HG03045 (cell line): ENCODE results near the gene NFIA.

ENCODE experiments used
- ATAC-seq: cut with Tn5 transposase; IDR thresholded peaks from one replicate; pipeline ENCODE4 v1.9.1; 2021; ENCODE audit warnings: mild to moderate bottlenecking, moderate library complexity; ENCODE audit not compliant: unreplicated experiment

The NFIA gene

DNA sequence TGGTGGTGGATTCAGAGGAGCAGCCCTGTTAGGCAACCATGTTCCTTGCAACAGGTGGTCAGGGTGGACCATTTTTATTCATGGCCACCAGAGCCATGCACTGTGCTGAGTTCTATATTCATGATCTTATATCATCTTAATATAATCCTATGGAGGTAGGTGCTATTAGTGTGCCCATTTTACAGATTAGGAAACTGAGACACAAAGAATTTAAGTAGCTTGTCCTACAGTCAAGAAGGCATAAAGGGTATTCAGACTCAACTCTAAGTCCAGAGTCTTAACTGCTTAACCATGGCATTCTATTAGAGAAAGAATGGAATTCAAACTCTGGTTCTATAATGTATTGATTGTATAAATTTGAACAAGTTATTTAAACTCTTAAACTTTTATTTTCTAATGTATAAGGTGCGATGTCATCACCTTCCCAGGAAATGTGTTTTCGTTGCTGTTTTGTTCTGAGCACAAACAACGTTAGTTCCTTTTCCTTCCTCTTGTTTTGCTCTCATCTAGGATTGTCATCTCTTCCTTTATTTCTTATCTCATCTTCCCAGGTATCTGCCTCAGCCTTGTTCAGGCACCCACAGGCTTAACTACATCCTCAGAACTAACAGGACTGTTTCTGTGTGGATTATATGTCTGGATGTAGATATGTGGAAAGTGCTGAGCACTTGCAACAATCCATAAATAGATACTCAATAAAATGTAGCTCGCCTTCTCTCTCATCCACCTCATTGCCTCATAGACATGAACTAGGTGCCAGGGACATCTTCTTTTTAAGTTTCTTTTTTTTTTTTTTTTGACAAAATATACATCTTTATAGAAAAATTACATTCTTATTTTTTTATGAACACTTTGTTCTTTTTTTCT is 207.1 kb downstream of the NFIA start:
- no peak for ATAC-seq

DNA sequence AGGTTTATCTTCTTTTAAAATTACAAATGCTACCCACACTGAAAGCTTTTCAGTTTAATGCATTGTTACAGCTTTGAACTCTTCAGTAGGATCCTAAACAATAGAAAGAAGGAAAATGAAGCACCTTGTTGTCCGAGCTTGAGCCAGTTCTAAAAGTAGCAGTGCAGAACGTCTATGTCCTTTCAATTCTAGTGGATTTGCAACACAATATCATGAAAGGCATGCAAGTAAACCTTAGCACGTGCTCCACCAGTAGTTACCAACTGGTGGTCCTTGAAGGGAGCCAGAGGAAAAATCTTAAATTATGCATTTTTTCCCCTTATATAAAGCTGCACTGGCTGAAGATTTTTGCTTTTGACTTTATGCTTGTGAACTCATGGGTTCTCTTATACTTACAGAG is 208.2 kb downstream of the NFIA start:
- ATAC-seq: no peak

DNA sequence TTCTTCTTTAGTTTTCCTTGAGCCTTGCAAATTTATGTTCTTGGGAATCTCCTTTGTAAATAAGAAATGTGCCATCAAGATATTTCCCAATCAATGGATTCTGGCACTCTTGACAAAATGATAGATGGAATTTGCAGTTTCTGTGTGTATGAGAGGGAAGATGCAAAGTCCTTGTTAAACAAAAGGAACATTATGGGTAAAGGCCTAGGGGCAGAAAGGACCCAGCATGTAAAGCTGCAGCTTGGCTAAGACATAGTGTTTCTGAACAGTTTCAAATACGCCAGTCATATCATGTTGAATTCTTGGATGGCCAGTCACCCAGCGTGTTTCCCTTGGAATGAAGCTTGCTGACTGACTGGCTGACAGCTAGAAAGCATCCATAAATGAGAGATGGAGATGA is 210.8 kb downstream of the NFIA start:
- ATAC-seq: no peak

DNA sequence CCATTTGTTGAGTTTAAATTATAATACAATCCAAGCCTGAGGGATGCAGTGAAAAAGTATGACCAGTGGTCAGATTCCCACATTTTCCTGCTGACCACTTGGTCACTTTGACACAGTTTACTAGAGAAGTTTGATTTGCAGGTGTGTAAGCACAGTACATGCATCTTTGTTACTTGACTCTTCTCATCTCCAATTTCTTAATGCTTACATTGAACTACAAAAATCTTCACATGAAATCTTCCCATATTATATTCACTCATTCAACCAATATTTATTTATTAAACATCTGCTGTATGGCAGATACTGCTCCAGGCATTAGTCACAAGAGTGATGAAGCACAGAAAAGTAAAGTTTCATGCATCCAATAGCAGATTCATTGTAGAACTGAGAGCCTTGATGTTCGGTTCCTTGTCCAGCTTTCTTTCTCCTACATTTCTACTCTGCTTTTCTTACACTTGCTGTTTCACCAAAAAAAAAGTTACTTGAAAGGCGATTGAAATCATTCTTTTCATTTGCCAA is 211.7 kb downstream of the NFIA start:
- ATAC-seq: no peak

DNA sequence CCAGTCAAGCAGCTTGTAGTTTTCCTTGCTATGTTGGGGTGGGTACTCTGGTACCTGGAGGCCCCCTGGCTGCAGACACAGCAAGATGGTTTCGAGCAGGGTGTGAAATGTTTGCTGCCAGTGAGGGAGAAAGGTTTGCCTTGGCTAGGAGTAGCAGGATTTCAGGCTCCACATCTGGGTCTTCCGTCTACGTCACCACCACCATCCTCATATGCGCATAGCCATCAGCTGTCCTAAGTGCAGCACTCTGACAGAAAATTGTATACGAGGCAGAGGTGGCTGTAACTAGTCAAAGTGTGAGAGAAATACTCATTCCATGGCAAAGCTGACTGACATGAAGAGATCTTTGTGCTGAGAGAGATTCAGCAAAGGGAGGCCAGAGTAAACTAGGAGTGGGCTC is 212.6 kb downstream of the NFIA start:
- no peak for ATAC-seq

DNA sequence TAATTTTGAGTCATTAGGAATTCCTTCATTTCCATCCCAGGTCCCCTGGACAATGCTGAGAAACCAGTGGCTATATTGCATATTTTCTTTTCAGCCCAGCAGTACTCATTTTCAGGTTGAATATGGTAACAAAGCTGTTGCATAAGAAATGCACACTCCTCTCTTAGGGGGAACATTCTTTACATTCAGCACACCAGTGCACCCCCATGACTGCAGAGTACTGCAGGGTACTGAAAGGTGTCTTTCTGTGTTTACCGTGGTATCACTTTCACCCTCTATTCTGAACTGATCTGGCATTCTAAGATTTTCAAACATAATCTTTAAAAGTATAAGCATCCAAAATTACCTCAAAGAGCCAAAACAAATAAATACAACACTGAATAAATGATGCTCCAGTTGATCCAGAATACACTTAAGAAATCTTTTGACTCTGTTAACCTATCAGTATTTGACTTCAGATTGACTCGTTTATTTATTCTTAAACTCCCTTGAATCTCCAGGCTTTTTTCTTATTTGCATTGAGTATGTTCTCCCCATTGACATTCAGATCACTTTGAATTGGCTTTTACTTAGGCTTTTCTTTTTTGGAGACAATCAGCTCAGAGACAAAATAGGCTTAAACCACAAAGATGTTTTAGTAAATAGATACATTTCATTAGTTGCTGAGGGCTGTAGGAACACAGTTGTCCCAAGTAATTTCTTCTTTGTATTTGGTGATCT is 213.6 kb downstream of the NFIA start:
- no peak for ATAC-seq

DNA sequence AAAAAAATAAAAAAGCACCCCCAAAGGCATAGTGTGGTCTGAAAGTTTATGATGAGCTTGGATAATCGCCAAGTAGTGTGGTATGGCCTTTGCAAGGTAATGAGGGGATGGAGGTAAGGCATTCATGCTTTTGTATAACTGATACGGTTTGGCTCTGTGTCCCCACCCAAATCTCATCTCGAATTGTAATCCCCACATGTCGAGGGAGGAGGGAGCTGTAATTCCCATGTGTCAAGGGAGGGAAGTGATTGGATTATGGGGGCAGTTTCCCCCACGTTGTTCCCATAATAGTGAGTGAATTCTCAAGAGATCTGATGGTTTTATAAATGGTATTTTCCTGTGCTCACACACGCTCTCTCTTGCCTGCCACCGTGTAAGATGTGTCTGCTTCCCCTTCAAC is 215.5 kb downstream of the NFIA start:
- ATAC-seq: no peak

DNA sequence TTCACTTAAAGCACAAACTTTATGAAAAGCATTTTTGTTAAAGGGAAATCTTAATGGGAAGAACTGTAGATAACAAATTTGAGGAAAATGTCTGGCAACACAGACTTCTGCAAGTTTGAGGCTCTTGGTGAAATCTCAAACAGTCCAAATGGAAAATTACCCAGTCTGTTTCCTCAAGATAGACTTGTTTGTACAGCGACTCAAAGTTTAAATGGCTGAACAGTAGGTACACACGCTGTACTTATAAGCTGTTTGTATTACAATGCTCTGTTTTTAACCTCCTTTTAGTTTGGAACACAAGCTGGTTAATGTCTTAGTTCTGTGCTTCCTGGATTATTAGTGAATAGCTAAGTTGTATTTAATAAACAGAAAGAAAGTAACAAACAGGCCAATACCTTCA is 217.1 kb downstream of the NFIA start:
- ATAC-seq: no peak

DNA sequence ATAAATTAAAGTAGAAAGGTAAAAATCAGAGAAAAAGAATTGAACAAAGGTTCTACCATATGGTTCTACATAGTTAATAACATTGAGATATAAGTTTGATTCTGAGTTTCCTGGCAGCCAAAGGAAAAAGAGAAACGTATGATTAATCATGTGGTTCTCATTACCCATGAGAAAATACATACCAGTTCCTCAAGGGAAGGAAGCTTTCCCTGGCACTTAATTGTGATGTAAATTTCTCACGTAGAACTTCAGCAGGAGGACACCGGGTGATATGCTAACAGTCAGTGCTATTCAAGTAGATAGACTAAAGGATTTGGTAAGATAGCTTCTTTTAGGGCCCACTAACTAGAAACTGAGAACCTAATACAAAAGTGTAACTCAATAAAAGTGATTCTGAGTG is 218.5 kb downstream of the NFIA start:
- no peak for ATAC-seq

DNA sequence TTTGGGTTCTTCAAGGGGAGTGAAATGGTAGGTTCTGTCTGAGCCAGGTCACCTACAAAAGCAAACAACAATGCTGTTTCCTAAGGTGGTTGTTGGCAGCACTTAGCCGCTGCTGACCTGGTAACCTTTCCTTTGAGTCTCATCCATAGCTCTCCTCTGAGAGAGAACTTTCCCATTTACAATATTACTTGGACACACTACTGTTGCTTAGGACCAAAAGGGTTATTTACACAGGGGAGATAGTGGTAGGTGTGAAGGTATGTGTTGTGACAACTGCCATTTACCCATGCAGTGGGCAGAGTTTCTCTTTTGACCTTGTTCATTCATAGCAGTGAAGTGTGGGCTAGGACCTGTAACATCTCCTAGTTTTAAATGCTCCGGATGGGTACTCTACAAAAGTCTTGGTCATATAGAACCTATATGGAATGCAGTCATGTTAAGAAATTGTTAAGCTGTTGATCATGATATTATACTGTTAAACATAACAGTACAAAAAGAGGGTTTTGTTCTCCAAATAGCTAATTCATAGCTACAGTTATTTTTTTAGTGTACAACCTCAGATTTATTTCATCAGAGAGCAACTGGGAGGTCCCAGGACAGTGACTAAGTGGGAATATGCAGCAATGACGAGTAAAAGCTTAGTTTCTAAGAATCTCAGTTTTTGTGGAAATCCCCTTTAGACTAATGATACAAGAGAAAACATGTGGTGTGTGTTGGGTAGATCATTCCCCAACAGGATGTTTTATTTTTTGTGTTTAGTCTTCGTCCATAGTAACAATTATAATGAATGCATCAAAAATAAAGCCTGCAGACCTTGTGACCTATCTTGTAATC is 219.7 kb downstream of the NFIA start:
- peak; percentile 68 for ATAC-seq

DNA sequence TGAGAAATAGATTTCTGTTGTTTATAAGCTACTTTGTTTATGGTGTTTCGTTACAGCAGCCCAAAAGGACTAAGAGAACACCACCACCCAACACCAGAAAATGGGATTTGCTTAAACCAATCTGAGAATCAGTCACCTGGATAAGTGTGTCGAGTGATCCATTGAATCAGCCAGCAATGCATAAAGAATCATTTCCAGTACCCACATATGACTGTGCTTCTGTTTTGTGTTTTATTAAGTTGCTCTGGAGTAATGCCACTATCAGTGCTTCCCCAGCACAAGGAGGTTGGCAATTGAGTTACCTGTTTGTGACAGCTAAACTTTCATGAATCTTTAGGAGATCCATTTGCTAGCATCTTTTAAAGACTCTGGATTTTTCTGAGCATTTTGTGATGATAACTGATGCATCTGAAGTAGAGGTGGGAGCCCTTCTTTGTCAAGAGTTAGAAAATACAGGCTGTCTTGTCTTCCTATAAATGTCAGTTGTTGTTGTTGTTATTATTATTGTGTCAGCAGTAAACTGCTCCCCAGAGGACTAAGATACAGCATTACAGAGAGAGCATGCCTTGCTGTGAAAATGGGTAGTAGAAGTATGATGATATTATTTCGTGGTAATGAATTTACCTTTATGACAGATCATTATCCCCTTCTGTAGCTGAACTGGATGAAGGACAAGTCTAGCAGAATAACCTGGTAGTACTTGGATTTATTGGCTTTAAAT is 225.2 kb downstream of the NFIA start:
- no peak for ATAC-seq

DNA sequence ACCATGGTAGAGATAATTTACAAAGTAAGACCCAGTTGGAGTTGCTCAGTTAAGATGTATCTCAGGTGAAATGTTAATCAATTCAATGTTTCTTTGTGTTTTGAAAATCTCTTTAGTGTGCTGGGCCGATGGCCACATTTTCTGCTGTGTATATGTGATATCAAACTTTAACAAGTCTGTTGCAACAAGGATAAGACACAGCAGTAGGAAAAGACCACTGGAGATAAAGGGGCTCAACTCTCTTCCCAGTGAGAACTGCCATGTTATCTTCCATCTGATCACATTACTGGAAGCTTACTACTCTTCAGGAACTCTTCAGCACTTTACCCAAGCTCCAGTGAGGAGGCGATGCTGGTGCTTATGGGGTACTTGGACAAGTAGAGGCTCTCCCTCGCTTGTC is 227.7 kb downstream of the NFIA start:
- no peak for ATAC-seq

DNA sequence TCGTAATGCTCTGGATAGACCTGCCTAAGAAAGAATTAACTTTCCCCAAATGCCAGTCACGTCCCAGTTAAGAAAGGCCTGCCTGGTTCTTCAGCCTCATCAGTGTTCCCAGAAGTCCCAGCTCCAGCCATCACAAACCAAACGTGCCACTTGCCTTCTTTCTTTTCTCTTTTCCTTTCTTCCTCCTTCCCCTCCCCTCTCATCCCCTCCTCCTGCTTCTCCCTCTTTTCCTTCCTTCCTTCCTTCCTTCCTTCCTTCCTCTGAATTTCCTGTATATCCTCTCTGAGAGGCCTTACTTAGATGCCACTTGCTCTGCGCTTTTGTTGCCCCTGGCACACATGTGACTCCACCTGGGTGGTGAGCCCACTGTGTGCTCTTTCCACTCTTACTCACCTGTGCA is 228.2 kb downstream of the NFIA start:
- no peak for ATAC-seq

DNA sequence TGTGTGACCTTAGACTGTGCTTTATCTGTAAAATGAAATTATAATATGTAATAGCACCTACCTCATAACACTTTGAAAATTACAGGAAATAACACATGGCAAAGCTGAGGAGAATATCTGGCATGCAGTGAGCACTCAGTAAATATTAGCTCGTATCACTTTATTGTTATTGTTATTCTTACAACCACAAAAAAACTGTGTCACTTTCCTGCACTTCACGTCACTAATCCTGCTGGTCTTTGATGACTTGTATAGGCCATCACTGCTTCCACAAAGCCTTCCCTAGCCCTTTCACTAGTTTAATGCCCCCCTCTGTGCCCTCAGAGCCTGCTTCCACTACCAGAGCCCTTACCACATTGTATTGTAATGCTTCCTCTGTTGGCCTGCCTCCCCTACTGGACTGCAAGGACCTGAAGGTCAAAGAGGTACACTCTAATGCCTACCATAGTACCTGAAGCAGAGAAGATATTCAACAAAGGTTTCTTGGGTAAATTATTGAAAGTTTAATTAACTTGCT is 231.6 kb downstream of the NFIA start:
- ATAC-seq: no peak

DNA sequence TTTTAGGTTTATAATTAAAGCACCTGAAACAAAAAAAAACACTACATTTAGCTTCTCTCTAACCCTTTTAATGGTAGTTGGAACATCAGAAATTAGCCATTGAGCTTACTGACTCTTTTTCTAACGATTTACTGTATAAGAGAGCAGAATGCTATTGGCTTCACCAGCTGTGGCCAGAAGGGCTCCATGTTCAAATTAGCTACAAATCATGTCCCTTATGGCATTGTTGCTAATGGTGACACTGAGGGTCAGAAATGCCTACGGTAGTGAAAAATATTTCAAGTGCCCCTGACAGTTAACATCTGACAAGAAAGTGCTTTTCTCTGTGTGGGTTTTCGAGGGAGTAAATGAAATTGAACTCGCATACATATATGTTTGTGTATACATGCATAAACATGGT is 232.7 kb downstream of the NFIA start:
- no peak for ATAC-seq

DNA sequence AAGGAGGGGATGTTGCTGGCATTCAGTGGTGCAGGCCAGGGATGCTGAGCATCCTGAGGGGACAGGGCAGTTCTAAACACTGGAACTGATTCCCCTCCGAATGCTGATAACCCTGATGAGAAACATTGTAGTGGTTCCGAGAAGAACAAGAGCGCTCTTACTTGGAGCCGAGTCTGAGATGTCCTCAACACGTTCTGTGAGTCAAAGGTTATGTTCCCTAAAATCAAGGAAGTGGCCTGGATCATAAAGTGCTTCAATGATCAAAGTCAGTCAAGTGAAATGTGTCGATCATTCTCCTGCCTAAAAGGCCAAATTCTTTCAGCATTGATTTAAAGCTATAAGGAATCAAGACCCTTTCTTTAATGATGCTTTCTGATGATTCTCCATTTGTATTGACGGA is 234.1 kb downstream of the NFIA start:
- ATAC-seq: no peak

DNA sequence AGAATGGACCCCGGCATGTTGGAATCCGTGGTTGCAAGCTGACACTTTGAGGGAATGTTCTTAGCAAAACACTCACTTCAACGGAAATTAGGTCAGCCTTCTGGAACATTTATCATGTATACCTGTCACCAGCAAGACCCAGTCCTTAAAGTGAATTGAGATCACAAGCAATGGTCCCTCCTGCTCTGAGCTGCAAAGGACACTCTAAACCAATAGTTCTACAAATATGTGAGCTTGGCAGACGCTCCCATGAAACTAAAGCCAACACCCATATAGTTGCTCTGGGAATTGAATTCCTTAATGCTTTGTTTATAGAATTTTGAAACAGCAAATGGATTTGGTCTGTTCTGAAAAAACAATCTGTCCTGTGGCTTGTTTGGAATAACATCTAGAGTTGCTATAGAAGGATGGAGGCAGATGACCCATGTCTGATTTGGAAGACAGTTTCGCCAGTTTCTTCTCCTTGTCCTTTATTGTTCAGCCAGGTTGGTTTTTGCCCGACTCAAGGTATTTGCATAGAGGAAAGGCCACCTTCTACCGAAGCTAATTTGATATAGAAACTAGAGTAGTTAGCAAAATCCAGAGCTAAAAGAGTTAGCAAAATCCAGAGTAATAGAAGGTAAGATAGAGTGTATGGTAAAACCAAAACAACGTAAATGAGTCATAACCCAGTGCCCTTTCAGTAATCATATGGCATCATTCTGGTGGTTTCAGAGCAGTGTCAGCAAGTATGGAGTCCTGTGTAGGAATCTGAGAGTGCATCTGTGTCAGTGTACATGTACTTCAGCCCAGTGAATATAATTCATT is 236.2 kb downstream of the NFIA start:
- ATAC-seq: peak; percentile 100

DNA sequence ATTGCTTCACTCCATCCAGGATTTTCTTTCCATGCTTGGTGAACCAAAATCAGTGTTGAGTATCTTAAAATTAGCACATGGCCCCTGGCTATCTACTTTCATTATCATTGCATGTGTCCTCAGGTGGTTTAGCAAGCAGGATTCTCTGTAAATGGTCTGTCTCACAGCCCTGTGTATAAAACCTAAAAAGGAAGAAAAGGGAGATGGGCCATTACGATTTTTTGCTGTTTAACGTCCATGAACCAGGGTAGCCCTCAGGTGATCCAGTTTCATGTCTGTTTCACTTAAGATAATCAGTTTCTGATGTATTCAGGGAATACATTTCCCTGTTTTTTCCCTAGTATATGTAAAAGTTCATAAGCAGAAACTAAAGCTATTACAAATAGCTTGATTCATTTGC is 238.2 kb downstream of the NFIA start:
- no peak for ATAC-seq

DNA sequence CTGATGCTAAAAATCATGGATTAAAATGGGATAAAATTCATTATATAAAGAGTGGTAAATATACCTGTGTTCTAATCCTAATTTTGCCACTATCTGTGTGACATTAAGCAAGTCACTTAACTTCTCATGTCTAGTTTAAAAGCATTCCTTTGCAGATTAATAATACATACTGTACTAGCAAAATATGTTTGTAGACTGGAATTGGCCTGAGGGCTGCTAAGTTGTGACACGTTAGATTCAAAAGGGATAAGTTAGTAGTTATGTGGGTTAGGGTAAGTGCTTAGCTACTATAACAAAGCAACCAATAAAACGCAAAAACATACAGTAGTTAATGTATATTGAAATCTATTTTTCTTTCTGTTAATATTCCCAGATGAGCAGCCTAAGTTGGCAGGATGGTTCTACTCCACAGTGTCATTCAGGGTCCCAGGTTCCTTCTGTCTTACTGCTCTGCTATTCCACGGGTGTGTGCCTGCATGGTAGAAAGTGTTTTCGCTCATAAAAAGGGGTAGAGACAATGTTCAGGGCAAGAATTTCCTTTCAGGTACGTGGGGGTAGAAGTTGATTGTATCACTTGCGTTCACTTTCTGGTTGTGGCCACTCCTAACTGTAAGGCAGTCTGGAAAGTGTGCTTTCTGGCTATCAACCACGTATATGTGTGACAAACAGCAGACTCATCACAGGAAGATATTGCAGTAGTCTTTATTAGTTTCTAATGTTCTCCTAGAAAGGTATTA is 239.8 kb downstream of the NFIA start:
- ATAC-seq: no peak
